Measurements from ENCODE around the gene HEATR5A.

- TF ChIP-seq SIN3A (IDR thresholded peaks at IDR 0.05; ENCODE audit: borderline replicate concordance, insufficient read depth, low read length) (no peak), POLR2AphosphoS5 (IDR thresholded peaks at IDR 0.05; ENCODE audit: low read depth, low read length) (no peak)
Measured at GRCh38 chr14:31270196-31270772, 150.1 kb downstream of the HEATR5A start.
